Stimulated activated CD4-positive, alpha-beta T cell treated with anti-CD3 and anti-CD28 coated beads, TNF-alpha, amount 100 ng/mL, for 24 hours (primary cell): Measurements from ENCODE around the gene C9orf153.

Experiments
- DNase-seq, 3 experiments: peaks; one replicate each; pipeline ENCODE4 v3.0.0-alpha.2; 2020; ENCODE audit warnings: low read depth in 3 of 3

The C9orf153 gene

DNA sequence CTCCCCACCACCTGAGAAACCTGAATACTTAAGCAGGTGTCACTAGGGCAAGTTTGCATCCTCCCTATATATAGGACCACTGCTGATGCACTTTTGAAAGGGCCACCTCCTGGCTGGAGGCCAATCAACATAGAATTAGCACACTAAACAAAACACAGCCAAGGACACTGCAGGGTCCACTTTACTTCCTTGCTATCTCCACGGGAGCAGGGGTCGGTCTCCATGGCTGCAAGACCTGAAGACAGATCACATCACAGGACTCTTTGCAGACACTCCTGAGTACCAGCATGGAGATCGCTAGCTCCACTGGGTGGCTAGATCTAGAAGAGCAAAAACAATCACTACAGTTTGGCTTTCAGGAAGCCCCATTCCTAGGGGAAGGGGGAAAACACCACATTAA, 72.3 kb downstream of the C9orf153 start:
- DNase-seq = no peak

DNA sequence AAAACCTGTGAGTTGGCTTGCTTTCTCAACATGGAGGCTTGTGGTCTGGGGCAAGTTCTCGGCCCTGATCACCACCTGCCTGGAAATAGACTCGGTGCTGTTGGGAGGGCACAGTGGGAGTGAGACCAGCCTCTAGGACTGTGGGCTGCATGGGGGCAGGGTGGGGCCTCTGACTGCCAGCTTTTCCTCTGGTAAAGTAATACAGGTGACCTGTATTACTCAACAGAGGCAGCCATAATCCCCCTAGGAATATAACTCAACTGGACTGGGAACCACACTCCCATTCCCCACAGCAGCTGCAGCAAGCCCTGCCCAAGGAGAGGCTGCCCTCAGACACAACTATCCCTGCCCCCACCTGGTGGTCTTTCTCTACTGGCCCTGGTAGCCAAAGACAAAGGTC, 72.8 kb downstream of the C9orf153 start:
- DNase-seq = no peak

DNA sequence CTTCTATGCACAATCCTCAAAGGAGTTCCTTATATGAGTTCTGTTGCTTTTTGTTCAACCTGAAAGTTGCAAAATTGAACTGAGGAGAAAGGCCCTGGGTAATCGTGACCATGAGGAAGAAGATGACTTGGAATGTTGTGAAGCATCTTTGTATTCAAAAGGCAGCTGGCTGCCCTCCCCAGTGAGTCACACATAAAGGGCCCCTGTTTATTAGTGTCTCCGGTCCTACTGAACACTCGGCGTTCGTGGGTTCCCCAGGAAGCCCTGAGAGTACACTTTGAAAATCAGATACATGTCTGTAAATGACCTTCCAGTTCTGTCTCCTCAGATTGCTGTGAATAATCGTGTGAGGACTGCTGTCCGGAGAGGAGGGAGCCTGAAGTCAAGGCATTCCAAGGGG, 73.6 kb downstream of the C9orf153 start:
- no peak for DNase-seq

DNA sequence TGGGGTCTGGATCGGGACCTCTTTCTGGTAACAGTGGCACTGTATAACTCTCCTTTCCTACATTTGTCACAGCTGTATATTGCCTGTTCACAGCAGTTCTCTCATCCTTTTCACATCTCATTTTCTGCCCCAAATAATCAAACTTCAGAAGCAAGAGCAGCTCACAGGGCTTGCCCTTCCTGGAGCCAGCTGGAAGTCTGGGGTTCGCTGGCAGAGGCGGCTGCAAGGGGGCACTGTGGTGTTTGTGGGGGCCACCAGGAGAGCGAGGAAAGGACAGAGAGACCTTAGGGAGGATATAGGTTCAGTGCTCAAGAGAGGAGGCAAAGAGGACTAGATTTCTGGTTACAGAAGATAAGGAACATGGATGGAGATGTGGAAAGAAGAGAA, 75.3 kb downstream of the C9orf153 start:
- DNase-seq = no peak

DNA sequence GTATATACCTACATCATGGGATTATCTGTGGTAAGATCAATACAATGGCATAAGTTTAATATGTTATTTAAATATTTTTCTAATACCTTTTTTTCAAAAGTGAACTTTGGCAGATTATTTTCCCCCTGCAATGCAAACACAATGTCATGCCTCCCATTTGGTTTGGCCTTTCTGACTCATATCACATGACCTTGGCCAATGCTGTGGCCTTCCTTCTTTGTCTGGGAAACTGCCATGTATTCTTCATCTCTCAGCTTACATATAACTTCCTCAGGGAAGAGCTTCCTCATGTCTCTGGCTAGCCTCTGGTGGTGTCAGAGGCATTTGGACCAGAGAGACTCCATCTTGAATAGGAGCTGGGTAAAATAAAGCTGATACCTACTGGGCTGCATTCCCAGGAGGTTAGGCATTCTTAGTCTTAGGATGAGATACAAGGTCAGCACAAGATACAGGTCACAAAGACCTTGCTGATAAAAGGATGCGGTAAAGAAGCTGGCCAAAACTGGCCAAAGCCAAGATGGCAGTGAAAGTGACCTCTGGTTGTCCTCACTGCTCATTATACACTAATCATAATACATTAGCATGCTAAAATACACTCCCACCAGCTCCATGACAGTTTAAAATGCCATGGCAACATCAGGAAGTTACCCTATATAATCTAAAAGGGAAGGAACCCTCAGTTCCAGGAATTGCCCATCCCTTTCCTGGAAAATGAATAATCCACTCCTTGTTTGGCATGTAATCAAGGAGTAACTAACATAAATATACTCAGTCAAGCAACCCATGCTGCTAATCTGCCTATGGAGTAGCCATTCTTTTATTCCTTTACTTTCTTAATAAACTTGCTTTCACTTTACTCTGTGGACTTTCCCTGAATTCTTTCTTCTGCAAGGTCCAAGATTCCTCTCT, 76.0 kb downstream of the C9orf153 start:
- DNase-seq = no peak

DNA sequence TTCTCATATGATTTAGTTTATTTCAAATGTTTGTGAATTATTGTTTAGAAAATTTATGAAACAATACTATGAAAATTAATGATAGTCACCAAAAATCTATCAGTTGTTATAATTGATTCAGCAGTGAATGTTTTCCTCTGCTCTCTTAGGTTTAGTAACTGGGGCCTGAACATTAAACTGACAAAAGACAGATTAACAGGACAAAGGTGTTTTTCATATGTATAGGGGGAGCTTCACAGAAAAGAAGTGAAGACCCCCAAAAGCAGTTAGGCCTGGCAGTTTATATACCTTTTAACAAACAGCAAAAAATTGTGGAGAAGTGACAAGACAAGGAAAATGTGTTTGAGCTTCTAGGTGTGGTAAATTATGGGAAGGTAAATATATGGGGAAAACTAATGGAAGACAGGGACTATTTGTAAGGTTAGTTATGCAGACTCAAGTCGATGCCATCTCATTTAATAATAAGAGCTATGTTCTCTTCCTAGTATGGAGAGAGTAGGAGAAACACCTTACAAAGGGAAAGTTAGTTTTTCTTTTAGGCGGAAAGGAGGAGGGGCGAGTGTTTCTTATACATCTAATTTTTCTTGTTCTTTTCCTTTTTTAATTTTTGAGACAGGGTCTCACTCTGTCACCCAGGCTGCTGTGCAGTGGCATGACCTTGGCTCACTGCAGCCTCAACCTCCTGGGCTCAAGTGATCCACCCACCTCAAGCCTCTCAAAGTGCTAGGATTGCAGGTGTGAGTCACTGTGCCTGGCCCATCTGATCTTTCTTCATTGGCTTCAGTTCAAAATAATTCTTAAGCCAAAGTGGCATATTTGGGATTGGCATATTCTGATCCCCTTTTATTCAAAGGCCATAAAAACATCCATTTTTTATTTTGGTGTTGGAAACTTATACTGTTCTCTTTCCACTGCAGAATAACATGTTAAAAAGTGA, 77.8 kb downstream of the C9orf153 start:
- no peak for DNase-seq

DNA sequence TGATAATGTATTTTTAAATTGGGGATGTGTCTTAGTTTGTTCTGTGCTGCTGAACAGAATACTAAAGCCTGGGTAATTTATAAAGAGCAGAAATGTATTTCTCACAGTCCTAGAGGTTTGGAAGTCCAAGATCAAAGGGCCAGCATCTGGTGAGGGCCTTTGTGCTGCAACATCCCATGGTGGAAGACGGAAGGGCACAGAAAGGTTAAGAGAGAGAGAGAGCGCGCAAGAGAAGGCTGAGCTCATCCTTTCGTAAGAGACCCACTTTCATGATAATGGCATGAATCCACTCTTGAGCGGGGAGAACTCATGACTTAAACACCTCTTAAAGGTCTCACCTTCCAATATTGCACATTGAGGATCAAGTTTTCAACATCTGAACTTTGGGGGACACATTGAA, 81.0 kb downstream of the C9orf153 start:
- DNase-seq = no peak

DNA sequence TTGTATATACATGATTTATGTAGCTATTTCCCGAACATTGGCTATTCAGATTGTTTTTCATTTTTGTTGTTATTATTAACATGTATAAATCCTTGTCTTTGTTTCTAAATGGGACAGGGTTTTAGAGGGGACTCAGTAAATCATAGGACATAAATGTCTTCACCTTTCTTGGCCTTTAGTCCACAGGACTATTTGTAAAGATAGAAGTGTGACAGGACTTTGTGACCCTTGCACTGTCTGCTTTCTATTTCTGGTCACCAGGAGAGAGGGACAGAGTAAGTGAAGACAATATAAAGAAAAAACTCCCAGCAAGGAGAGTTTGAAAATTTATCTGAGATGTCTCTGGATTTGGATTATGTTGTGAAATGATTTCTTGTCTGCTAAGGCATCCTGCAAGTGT, 81.5 kb downstream of the C9orf153 start:
- DNase-seq = no peak

DNA sequence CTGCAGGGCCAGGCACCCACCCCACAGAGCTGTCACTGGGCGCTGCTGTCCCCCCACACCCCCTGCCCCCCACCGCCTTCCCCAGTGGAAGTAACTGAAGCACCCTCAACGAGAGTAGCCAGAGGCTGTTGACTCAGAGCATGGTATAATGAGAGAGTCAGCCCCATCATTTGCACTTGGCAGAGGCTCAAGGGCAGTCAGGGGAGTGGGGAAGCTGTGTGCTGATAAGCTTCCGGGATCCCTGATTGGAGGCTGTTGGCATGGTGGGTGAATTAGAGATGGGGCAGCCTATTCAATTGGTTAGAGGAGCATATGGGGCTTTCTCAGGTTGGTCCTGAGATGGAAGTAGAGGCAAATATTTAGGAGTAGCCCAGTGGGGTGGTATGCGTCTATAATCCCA, 83.0 kb downstream of the C9orf153 start:
- no peak for DNase-seq

DNA sequence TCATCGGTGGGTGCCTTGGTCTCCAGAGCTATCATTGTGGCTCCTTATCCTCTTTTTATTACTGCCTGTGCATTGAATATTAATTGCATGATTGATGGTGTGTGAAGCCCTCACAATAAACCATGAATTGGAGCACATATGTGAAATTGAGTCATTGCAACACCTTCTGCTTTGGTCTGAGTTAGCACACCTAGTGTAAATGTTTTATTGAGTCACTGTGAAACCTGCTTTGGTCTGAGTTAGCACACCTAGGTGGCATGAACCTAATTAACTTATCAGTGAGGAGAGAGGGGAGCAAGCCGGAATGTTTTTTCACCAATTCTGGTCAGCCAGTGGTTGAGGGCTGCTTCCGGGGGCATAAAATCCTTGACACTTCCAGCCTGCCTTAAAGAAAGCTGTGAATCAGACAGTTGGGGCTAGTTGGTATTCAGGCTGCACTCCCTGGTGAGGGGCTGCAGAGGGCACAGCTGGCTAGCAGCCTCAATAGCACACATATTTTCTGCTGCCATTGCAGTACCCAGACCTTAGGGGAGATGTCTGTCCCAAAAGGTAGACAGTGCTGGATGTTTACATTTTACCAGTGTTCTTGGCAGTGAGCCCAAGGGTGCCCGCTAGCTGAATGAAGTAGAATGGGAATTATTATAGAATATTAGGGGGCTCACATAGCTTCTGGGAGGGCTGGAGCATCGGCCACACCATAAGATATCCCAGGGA, 83.6 kb downstream of the C9orf153 start:
- no peak for DNase-seq

DNA sequence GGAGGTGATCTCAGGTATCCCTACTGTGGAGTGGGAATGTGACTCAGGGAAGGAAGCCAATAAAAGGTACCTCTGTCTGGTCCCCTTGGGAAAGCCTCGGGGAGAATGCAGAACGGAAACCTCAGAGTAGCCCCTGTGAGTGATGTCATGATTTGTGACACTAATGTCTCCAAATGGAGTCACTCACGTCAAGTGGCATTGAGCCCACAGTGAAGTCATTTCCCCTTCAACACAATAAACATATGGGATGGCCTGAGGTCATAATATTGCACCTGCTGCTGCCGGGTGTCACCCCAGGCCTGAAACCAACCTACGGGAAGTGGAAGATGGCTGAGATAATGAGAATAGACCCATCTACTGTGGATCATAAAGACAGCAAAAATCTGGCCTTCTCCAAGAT, 84.2 kb downstream of the C9orf153 start:
- no peak for DNase-seq
